Smooth muscle cell (in vitro differentiated cells): ENCODE results near the gene G3BP2. TPM values are rescaled to one million over a fixed set of nuclear protein-coding genes. Genes with fewer than 3 reads are reported as not detected.

Source experiments
- DNase-seq: peaks from one replicate; lab custom pipeline; 2025; ENCODE audit not compliant: unreplicated experiment; lab: John Stamatoyannopoulos, UW
- H2AFZ ChIP-seq: fragments of 200-600 bp; sonication (generic); 2 replicates; pipeline ENCODE4 v1.6.0; 2016; ENCODE audit warnings: antibody characterized with exemption, low read depth, mild to moderate bottlenecking
- H3F3A ChIP-seq: fragments of 200-600 bp; sonication (generic); 2 replicates; pipeline ENCODE4 v1.6.0; 2017; ENCODE audit warnings: antibody characterized with exemption, low read depth
- H3K27ac ChIP-seq: fragments of 200-600 bp; sonication (generic); 2 replicates; pipeline ENCODE4 v1.5.1; 2016; ENCODE audit warnings: low read depth, mild to moderate bottlenecking
- H3K27me3 ChIP-seq: fragments of 200-600 bp; sonication (generic); 2 replicates; pipeline ENCODE4 v1.6.1; 2016; ENCODE audit warnings: low read depth, mild to moderate bottlenecking
- H3K36me3 ChIP-seq: fragments of 200-600 bp; sonication (generic); 2 replicates; pipeline ENCODE4 v1.5.1; 2016; ENCODE audit warnings: low read depth
- H3K4me1 ChIP-seq: fragments of 200-600 bp; sonication (generic); 2 replicates; pipeline ENCODE4 v1.5.1; 2016; ENCODE audit warnings: low read depth
- H3K4me2 ChIP-seq: fragments of 200-600 bp; sonication (generic); 2 replicates; pipeline ENCODE4 v1.6.0; 2016; ENCODE audit warnings: mild to moderate bottlenecking
- H3K4me3 ChIP-seq: fragments of 200-600 bp; sonication (generic); 2 replicates; pipeline ENCODE4 v1.5.1; 2016; ENCODE audit warnings: mild to moderate bottlenecking
- H3K79me2 ChIP-seq: fragments of 200-600 bp; sonication (generic); 2 replicates; pipeline ENCODE4 v1.6.0; 2016; ENCODE audit warnings: low read depth, mild to moderate bottlenecking
- H3K9ac ChIP-seq: fragments of 200-600 bp; sonication (generic); 2 replicates; pipeline ENCODE4 v1.6.0; 2016; ENCODE audit warnings: low read depth
- H3K9me3 ChIP-seq: fragments of 200-600 bp; sonication (generic); replicated peaks from 2 replicates; pipeline ENCODE4 v1.5.1; 2016; ENCODE audit warnings: low read depth
- H4K20me1 ChIP-seq: fragments of 200-600 bp; sonication (generic); 2 replicates; pipeline ENCODE4 v1.6.0; 2016; ENCODE audit warnings: low read depth
- CTCF ChIP-seq: fragments of 200-600 bp; sonication (generic); IDR thresholded peaks from 2 replicates; pipeline ENCODE4 v1.5.1; 2017; ENCODE audit warnings: borderline replicate concordance, mild to moderate bottlenecking, antibody characterized with exemption; ENCODE audit not compliant: insufficient read depth, poor library complexity, severe bottlenecking
- WGBS: methylation state at CpG from one replicate; pipeline ENCODE4 v1.1.7; 2016; ENCODE audit warnings: low lambda C conversion rate; 5-methylcytosine and 5-hydroxymethylcytosine counted together
- polyA plus RNA-seq: library from polyadenylated mRNA; unstranded; fragments of >200 nt; fragmentation: Nextera tagmentation; extraction: Ambion mirVana; gene quantifications from 2 replicates; pipeline ENCODE4 v1.2.1, GENCODE V29; 2016
- total RNA-seq: library from RNA; depleted of rRNA; stranded (reverse); fragments of >200 nt; gene quantifications from 2 replicates; pipeline ENCODE4 v1.2.3, GENCODE V29; 2014

G3BP2 gene
- total and polyA plus RNA-seq, 2 experiments from 2014 or later = 84.5 to 149 TPM

- no peak overlapping the region for H3K4me2 ChIP-seq
- no peak overlapping the region for H3K4me3 ChIP-seq
- no peaks in the 10 kb centered on the region for H3K79me2 ChIP-seq
- no peak for TF ChIP-seq CTCF
- H2AFZ ChIP-seq = no peak overlapping the region
- H3K9me3 ChIP-seq = no peaks in the 10 kb centered on the region
- H3K27ac ChIP-seq = no peak overlapping the region
- DNase-seq = no peak
- no peaks in the 10 kb centered on the region for H4K20me1 ChIP-seq
- H3K36me3 ChIP-seq = no peaks in the 10 kb centered on the region
- H3F3A ChIP-seq = no peaks in the 10 kb centered on the region
- peaks cover 3% of the 10 kb centered on the region for H3K4me1 ChIP-seq
- H3K27me3 ChIP-seq = no peaks in the 10 kb centered on the region
- 84% methylated on average over 2 of the region's 2 CpGs for WGBS
- H3K9ac ChIP-seq = no peak overlapping the region
Observed at GRCh38 chr4:75629239-75629638, 44.0 kb downstream of the G3BP2 start.

GRCh38 chr4:75623026-75623425, 50.2 kb downstream of the G3BP2 start:
- no peaks in the 10 kb centered on the region for H4K20me1 ChIP-seq
- no peak overlapping the region for H3K4me2 ChIP-seq
- no peaks in the 10 kb centered on the region for H3K4me1 ChIP-seq
- DNase-seq = no peak
- H3K4me3 ChIP-seq = no peak overlapping the region
- no peak overlapping the region for H2AFZ ChIP-seq
- no peak overlapping the region for H3K9ac ChIP-seq
- H3K27ac ChIP-seq = no peak overlapping the region
- H3K36me3 ChIP-seq = no peaks in the 10 kb centered on the region
- H3K79me2 ChIP-seq = no peaks in the 10 kb centered on the region
- H3K27me3 ChIP-seq = no peaks in the 10 kb centered on the region
- H3K9me3 ChIP-seq = no peaks in the 10 kb centered on the region
- TF ChIP-seq CTCF = no peak
- H3F3A ChIP-seq = no peaks in the 10 kb centered on the region
- 88% methylated on average over 5 of the region's 5 CpGs for WGBS

- H4K20me1 ChIP-seq = no peaks in the 10 kb centered on the region
- no peak overlapping the region for H3K4me2 ChIP-seq
- no peak overlapping the region for H3K4me3 ChIP-seq
- no peaks in the 10 kb centered on the region for H3K4me1 ChIP-seq
- no peak overlapping the region for H3K27ac ChIP-seq
- no peaks in the 10 kb centered on the region for H3K36me3 ChIP-seq
- no peak for TF ChIP-seq CTCF
- H2AFZ ChIP-seq = no peak overlapping the region
- H3F3A ChIP-seq = no peaks in the 10 kb centered on the region
- no peaks in the 10 kb centered on the region for H3K9me3 ChIP-seq
- H3K27me3 ChIP-seq = no peaks in the 10 kb centered on the region
- no peak overlapping the region for H3K9ac ChIP-seq
- no peaks in the 10 kb centered on the region for H3K79me2 ChIP-seq
- DNase-seq = no peak
Observed at GRCh38 chr4:75621715-75622114, 51.5 kb downstream of the G3BP2 start.

GRCh38 chr4:75612306-75612705, 60.9 kb downstream of the G3BP2 start:
- WGBS = 93% methylated on average over 1 of the region's 1 CpG
- Histone ChIP-seq H3K9me3 (no peaks in the 10 kb centered on the region), H3K27ac (no peak overlapping the region), H3K27me3 (no peaks in the 10 kb centered on the region), H3K79me2 (no peaks in the 10 kb centered on the region), H2AFZ (no peak overlapping the region), H3K4me2 (no peak overlapping the region), H4K20me1 (no peaks in the 10 kb centered on the region), H3K4me1 (no peaks in the 10 kb centered on the region), H3F3A (no peaks in the 10 kb centered on the region), H3K9ac (no peak overlapping the region), H3K36me3 (no peaks in the 10 kb centered on the region), H3K4me3 (no peak overlapping the region)
- no peak for TF ChIP-seq CTCF
- DNase-seq = no peak
